Keratinocyte (primary cell): Measurements from ENCODE around the gene FHIT.

Source experiments
- EZH2 ChIP-seq: IDR thresholded peaks from one replicate; pipeline ENCODE4 v1.6.1; 2012; ENCODE audit warnings: inconsistent platforms, mild to moderate bottlenecking, low read length, moderate library complexity
- TF ChIP-seq, protein P1 (sequence below), 3 experiments: IDR thresholded peaks in 1 of 3; conservative IDR thresholded peaks in 1 of 3; optimal IDR thresholded peaks in 1 of 3; 2 replicates in 2 of 3; 3 replicates in 1 of 3; pipeline versions ENCODE3 to v1.5.1; 2011; ENCODE audit warnings: low read length in 3 of 3, mild to moderate bottlenecking in 3 of 3, moderate library complexity in 2 of 3, control low read depth in 1 of 3, inconsistent platforms in 1 of 3; ENCODE audit not compliant: insufficient read depth in 2 of 3; ENCODE audit errors: extremely low read depth in 1 of 3

DNA sequence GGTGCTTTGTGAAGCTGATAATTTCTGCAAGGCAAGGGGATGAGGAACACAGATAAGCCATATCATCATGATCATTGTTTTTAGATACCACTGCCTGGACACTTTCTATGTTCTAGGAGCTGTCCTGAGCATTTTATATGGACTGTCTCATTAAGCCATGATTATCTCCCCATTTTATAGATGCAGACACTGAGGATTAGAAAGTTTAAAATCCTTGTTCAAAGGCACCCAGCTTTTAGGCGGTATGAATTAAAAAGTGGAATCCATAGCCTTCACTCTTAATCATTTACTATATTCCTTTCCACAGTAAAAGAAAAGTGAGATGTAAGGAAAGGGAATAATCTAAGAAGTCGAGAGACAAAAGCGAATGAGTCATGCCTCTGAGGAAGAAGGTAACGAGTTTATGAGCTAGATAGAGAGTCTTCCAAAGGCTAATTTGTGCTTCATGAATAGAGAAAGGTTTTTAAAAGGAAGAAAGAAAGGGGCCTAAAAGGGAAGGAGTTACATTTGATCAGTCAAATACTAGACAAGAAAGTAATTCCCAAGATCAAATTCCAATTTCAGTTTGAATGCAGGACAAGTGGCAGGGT lies 856.0 kb downstream of the FHIT start:
- TF ChIP-seq, protein P1, sequence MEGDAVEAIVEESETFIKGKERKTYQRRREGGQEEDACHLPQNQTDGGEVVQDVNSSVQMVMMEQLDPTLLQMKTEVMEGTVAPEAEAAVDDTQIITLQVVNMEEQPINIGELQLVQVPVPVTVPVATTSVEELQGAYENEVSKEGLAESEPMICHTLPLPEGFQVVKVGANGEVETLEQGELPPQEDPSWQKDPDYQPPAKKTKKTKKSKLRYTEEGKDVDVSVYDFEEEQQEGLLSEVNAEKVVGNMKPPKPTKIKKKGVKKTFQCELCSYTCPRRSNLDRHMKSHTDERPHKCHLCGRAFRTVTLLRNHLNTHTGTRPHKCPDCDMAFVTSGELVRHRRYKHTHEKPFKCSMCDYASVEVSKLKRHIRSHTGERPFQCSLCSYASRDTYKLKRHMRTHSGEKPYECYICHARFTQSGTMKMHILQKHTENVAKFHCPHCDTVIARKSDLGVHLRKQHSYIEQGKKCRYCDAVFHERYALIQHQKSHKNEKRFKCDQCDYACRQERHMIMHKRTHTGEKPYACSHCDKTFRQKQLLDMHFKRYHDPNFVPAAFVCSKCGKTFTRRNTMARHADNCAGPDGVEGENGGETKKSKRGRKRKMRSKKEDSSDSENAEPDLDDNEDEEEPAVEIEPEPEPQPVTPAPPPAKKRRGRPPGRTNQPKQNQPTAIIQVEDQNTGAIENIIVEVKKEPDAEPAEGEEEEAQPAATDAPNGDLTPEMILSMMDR (optimal IDR thresholded peaks at IDR 0.05 in 1 of 3, IDR thresholded peaks at IDR 0.05 in 1 of 3, conservative IDR thresholded peaks at IDR 0.05 in 1 of 3; ENCODE audit: extremely low read depth in 1 of 3, insufficient read depth in 2 of 3, low read length in 3 of 3) = no peak
- TF ChIP-seq EZH2 = no peak
